IPS-18a (cell line): ENCODE results near the gene ADAMTS17.

Source experiments
- H3K27ac ChIP-seq: one replicate; pipeline ENCODE4 v1.5.1; 2013; ENCODE audit warnings: low read length
- H3K27me3 ChIP-seq: one replicate; pipeline ENCODE4 v1.6.1; 2013; ENCODE audit warnings: mild to moderate bottlenecking, low read length; ENCODE audit not compliant: control insufficient read depth, insufficient read depth
- H3K36me3 ChIP-seq: one replicate; pipeline ENCODE4 v1.6.1; 2013; ENCODE audit warnings: low read depth, low read length; ENCODE audit not compliant: control insufficient read depth
- H3K4me1 ChIP-seq: one replicate; pipeline ENCODE4 v1.6.1; 2013; ENCODE audit warnings: low read depth, low read length; ENCODE audit not compliant: control insufficient read depth
- H3K4me3 ChIP-seq: one replicate; pipeline ENCODE4 v1.5.1; 2013; ENCODE audit warnings: low read length
- H3K9ac ChIP-seq: one replicate; pipeline ENCODE4 v1.6.1; 2013; ENCODE audit warnings: mild to moderate bottlenecking, low read length, moderate library complexity
- H3K9me3 ChIP-seq: one replicate; pipeline ENCODE4 v1.6.1; 2013; ENCODE audit warnings: low read depth, low read length; ENCODE audit not compliant: control insufficient read depth

The ADAMTS17 gene

DNA sequence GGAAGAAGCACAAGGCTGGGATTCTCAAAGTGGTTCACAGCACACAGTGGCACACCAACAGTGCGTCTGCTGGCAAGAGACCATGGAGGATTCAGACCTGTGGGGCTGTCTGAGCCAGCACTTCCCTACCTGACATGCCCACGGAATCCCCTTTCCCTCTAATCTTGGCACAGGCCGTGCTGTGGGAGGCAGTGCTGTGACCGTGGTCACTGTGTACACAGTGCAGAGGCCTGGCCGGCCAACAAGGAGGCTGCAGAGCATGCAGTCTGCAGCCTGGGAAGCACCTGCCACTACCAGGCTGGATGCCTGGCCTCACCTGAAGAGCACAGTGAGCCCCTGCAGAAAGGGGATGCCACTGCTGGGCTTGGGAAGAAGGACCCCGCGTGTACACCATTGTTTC, 307.6 kb downstream of the ADAMTS17 start:
- no peaks in the 10 kb centered on the region for H3K27me3 ChIP-seq
- H3K9ac ChIP-seq: no peak overlapping the region
- no peaks in the 10 kb centered on the region for H3K9me3 ChIP-seq
- no peak overlapping the region for H3K27ac ChIP-seq
- H3K4me1 ChIP-seq: no peaks in the 10 kb centered on the region
- H3K4me3 ChIP-seq: no peak overlapping the region
- H3K36me3 ChIP-seq: no peaks in the 10 kb centered on the region

DNA sequence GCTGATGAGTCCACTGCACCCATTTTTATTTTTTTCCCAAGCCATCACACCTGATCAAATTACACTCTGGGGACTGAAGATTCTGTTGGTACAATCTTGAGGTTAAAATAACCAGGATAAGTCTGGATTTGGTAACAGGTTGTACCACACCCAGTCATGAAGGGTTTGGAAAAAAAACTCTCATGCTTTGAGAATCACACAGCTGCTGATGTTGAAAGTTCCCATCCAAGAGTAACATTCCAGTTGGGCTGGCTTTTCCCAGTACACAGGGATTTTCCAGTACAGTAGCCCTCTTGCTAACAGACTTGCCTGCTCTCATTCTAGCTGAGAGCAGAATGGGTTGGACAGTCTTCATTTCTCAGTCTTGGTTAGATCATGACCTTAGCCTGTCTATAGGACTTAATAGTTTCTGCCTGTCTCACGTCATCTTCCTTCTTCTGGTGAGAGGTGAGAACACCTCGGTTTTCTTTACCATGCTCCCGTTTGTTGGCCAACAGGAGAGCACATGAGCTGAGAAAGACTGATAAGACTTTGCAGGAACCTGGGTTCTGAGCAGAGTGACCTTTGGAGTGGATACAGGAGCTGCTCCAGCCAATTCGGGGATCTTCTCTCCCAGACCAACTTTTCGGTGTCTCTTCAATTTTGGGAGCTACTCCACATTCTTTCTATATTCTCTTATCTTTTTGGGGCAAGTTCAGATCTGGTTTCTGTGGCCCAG, 308.5 kb downstream of the ADAMTS17 start:
- Histone ChIP-seq H3K27ac (no peak overlapping the region), H3K36me3 (no peaks in the 10 kb centered on the region), H3K4me1 (no peaks in the 10 kb centered on the region), H3K9me3 (no peaks in the 10 kb centered on the region), H3K27me3 (no peaks in the 10 kb centered on the region), H3K9ac (no peak overlapping the region), H3K4me3 (no peak overlapping the region)

DNA sequence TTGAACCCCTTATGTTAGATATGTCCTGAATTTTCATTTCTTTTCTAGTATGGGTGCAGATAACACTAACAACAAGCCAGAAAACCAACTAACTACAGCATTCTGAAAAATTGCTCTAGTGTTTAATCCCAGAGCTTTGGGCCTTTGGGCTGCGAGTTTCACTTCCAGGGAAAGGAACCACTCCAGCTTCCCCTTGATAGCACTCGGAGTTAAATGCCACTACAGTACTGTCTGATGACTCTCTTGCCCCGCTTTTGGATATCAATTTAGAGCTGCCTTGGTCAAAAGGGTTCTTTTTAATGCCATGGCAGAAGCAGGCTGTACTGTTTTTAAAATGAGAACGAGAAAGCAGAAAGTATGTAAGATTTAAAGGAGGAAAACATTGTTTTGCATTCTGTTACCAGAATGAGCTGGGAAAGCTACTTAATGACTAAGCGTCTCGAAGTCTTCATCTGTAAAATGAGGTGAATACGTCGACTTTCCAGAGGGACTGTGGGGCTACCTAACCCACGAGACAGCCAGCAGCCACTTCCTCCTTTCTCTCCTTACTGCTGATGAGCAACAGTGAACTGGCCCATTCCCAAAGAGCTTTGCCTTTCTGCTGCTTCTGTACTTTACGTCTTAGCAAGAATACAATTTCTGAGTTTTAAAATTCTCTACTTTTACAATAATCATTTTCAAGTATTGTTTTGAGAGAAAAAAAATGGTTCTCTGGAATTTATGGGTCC, 309.3 kb downstream of the ADAMTS17 start:
- Histone ChIP-seq H3K9ac (no peak overlapping the region), H3K27me3 (no peaks in the 10 kb centered on the region)

DNA sequence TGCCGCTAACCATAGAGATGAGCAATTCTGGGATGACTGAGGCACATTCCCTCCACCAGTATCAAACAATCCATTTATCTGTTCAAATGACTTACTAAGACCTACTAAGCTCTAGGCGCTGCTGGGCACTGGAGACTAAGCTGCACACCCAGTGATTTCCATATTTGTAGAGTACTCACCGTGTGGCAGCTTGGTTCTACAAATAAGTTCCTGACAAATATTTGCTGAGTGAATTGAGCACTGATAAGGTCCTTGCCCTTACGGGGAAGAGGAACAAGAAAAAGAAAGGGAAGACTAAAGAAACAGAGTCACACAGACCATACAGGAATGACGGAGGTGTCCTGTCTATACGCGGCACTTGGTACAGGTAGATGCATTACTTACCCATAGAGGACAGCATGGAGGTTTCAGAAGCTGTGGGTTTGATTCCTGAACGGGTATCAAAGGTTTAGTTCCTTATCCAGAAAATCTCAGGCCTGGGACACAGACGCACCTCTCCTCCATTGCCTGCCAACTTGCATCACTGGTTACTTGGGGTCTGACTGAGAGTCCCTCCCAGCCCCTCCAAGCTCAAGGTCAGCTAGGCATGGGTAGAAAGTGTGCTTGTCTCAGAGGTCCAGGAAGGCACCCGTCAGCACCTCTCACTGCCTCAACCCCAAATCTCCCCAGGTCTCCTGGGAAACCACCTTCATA, 310.0 kb downstream of the ADAMTS17 start:
- H3K4me1 ChIP-seq: no peaks in the 10 kb centered on the region
- H3K36me3 ChIP-seq: no peaks in the 10 kb centered on the region
- no peaks in the 10 kb centered on the region for H3K27me3 ChIP-seq
- no peak overlapping the region for H3K9ac ChIP-seq
- no peak overlapping the region for H3K4me3 ChIP-seq
- peaks cover 7% of the 10 kb centered on the region for H3K9me3 ChIP-seq
- H3K27ac ChIP-seq: no peak overlapping the region

More for the DNA sequence above, 309.3 kb downstream of the ADAMTS17 start:
- peaks cover 4% of the 10 kb centered on the region for H3K9me3 ChIP-seq
- no peak overlapping the region for H3K27ac ChIP-seq
- no peak overlapping the region for H3K4me3 ChIP-seq
- H3K36me3 ChIP-seq: no peaks in the 10 kb centered on the region
- no peaks in the 10 kb centered on the region for H3K4me1 ChIP-seq

DNA sequence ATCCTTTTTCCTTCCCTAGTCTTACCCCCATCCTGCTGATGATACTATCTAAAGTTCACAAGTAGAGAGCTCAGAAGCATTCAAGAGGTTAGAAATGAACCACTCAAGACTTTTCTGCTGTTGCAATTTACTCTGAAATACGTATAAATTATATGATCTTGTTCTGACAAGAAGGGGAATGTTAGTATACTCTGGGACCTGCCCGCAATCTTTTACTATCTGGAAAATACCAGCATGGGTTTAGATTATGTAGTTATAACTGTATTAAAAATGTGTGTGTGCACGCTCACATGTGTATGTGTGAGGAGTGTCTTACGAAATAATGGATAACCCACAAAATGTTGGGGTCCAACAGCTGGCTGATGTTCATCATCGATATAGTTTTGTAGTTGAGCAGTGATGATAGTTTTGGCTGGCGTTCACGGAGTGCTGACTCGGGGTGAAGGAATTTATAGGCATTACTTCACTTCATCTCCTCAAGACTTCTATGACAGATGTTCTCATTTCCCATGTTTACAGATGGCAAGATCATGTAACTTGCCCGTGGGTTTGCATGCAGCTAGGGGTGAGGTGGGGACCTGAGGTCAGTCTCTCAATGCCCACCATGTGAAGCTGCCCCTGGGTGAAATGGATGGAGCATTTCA, 311.1 kb downstream of the ADAMTS17 start:
- H3K9ac ChIP-seq: no peak overlapping the region
- no peaks in the 10 kb centered on the region for H3K27me3 ChIP-seq
- no peak overlapping the region for H3K4me3 ChIP-seq
- no peaks in the 10 kb centered on the region for H3K4me1 ChIP-seq
- no peaks in the 10 kb centered on the region for H3K36me3 ChIP-seq
- no peak overlapping the region for H3K27ac ChIP-seq
- peaks cover 7% of the 10 kb centered on the region for H3K9me3 ChIP-seq

DNA sequence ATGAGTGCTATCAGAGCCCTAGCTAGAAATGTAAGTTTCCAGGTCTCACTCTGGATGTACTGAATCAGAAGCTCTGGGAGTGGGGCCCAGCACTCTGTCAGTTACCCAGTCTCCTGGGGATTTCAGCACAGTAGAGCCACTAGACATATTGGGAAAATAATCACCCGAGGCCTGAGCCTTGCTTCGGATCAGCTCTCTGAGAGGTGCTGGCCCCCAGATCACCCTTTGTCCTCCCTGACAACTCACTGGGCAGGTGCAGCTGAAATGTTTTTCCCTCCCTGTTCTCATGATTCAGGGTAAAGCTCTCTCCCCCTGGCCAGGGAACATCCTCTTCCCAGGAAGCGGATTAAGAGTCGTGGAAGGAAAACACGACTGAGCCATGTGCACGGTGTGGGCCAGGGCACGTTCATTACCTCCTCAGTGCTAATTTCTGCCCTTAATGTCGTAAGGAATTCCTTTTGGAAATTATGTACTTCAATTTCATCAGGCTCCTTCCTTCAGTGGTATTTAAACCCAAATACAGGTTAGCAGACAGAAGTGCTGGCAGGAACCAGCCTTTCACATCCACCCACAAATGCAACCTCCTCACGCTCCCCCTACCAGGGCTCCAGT, 311.8 kb downstream of the ADAMTS17 start:
- no peak overlapping the region for H3K4me3 ChIP-seq
- peaks cover 7% of the 10 kb centered on the region for H3K9me3 ChIP-seq
- no peaks in the 10 kb centered on the region for H3K36me3 ChIP-seq
- H3K4me1 ChIP-seq: no peaks in the 10 kb centered on the region
- H3K27ac ChIP-seq: no peak overlapping the region
- H3K9ac ChIP-seq: no peak overlapping the region
- H3K27me3 ChIP-seq: no peaks in the 10 kb centered on the region

DNA sequence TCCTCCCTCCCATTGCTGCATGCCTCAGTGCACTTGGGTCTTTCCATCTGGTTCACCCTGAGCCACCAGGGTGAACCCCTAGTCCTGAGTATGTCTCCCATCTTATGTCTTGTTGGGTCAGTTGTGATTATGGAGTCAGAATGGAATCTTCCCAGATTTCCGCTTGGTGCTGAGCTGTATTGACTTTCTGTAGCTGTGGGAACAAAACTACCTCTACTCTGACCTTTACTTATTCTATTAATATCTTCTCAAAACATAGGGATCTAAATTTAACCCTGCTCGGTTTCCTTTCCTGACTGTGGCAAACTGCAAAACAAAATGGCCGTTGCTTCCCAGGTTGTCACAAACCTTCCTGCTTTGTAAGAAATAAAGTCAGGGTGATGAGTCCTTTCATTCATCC, 312.7 kb downstream of the ADAMTS17 start:
- Histone ChIP-seq H3K27me3 (no peaks in the 10 kb centered on the region), H3K4me3 (no peak overlapping the region)

DNA sequence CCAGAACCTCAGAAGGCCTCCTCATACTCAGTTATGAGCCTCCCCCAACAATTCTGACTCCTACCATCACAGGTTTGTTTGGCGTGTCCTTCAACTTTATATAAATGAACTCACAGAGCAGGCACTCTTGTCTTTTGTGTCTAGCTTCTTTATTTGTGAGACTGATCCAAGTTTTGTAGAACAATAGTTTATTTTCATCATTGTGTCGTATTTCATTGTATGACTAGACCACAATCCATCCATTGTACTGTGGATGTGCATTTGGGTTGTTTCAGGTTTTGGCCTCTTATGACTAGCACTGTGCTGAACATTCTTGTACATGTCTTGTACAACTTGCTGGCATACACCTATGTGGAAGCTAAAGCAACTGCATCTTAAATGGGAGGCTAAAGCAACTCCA, 315.7 kb downstream of the ADAMTS17 start:
- Histone ChIP-seq H3K4me3 (no peak overlapping the region), H3K27me3 (no peaks in the 10 kb centered on the region), H3K4me1 (no peaks in the 10 kb centered on the region), H3K27ac (no peak overlapping the region), H3K9me3 (peaks cover 7% of the 10 kb centered on the region), H3K9ac (no peak overlapping the region), H3K36me3 (no peaks in the 10 kb centered on the region)

More for the DNA sequence above, 312.7 kb downstream of the ADAMTS17 start:
- Histone ChIP-seq H3K27ac (no peak overlapping the region), H3K9ac (no peak overlapping the region), H3K4me1 (no peaks in the 10 kb centered on the region), H3K9me3 (peaks cover 7% of the 10 kb centered on the region), H3K36me3 (no peaks in the 10 kb centered on the region)

DNA sequence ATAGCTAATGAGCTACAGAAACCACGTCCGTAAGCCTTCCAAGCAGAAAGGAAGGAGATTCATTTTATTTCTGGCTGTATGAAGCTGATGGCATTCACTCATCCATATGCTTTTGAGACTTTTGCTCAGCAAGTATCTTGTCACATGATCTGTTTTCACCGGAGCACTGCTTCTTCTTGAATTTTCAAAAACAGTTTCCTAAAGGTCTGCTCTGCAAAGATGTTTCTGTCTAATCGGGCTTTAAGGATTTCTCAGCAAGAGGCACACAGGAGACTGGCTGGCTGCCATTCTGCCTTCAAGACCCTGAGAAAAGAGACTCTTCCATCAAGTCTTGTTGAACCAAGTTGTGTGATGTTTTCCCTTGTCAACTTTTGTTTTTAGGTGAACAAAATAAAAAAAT, 319.0 kb downstream of the ADAMTS17 start:
- no peaks in the 10 kb centered on the region for H3K36me3 ChIP-seq

DNA sequence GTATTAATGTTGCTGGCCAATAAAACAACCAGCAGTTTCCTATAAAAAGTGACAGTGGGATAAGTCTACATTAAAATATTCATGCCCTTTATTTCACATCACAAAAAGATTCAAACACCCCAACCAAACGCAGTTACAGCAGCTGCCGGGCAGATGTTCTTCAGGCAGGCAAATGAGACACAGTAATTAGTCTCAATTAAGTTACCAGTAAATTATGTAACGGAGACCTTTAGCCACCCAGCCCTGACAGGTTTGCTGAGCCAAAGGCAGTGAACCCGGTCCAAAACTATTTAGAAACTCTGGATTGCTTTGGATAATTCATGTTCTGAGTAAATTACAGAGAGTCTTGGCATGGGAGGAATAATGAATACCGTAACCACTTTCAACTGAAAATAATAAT, 319.4 kb downstream of the ADAMTS17 start:
- Histone ChIP-seq H3K9ac (no peak overlapping the region), H3K27ac (no peak overlapping the region), H3K4me1 (peaks cover 3% of the 10 kb centered on the region), H3K9me3 (peaks cover 2% of the 10 kb centered on the region), H3K4me3 (no peak overlapping the region), H3K27me3 (no peaks in the 10 kb centered on the region), H3K36me3 (no peaks in the 10 kb centered on the region)

More for the DNA sequence above, 319.0 kb downstream of the ADAMTS17 start:
- peaks cover 3% of the 10 kb centered on the region for H3K4me1 ChIP-seq
- H3K9ac ChIP-seq: no peak overlapping the region
- no peaks in the 10 kb centered on the region for H3K27me3 ChIP-seq
- H3K4me3 ChIP-seq: no peak overlapping the region
- H3K9me3 ChIP-seq: peaks cover 6% of the 10 kb centered on the region
- H3K27ac ChIP-seq: no peak overlapping the region

DNA sequence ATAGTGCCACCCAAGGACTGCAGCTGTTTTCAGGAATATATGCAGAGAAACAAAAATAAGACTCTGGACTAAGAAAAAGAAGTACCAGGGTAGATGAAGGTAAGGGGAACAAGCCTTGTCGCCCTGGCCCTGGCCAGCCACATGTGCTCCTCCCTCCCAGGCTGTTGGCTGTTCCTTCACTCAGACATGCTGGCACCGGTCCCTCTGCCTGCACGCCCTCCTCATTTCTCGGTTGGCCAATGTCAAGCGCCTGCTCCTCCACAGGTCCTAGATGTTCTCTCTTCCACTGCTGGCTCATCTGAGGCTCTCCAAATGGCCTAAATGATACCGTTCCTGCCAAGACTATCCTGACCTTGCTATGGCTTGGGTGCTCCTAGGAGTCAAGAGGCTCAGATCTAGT, 320.1 kb downstream of the ADAMTS17 start:
- Histone ChIP-seq H3K4me1 (peaks cover 3% of the 10 kb centered on the region), H3K9me3 (no peaks in the 10 kb centered on the region), H3K36me3 (no peaks in the 10 kb centered on the region), H3K9ac (no peak overlapping the region), H3K27me3 (no peaks in the 10 kb centered on the region), H3K27ac (no peak overlapping the region), H3K4me3 (no peak overlapping the region)
